Calu3 (cell line): Measurements from ENCODE around the gene CFAP45. TPM values are rescaled to one million over a fixed set of nuclear protein-coding genes. Genes with fewer than 3 reads are reported as not detected.

Experiments used
- BruUV-seq: library from RNA; stranded (reverse); fragments of 400-500 nt; replicated peaks from 2 replicates; lab custom pipeline; 2021; lab: Mats Ljungman, UMichigan
- CTCF ChIA-PET: fragments of 300-600 bp; sonication (Branson Sonifier 250); formaldehyde crosslinking; loops from one replicate; lab custom pipeline; 2022; ENCODE audit warnings: antibody characterized with exemption; lab: Charles Lee
- DNase-seq: peaks from one replicate; pipeline ENCODE4 v3.0.0; 2022
- H3K27ac Mint-ChIP-seq: one replicate; pipeline ENCODE4 v1.8.0; 2022; ENCODE audit warnings: mixed read lengths; ENCODE audit not compliant: unreplicated experiment
- H3K27me3 Mint-ChIP-seq: one replicate; pipeline ENCODE4 v1.8.0; 2022; ENCODE audit warnings: mixed read lengths; ENCODE audit not compliant: unreplicated experiment
- H3K36me3 Mint-ChIP-seq: one replicate; pipeline ENCODE4 v1.8.0; 2022; ENCODE audit warnings: mild to moderate bottlenecking, moderate library complexity, mixed read lengths; ENCODE audit not compliant: insufficient read depth, unreplicated experiment
- H3K4me1 Mint-ChIP-seq: one replicate; pipeline ENCODE4 v1.8.0; 2022; ENCODE audit warnings: mild to moderate bottlenecking, low read depth, mixed read lengths; ENCODE audit not compliant: unreplicated experiment
- H3K4me3 Mint-ChIP-seq: one replicate; pipeline ENCODE4 v1.8.0; 2022; ENCODE audit warnings: mild to moderate bottlenecking, low read depth, moderate library complexity, mixed read lengths; ENCODE audit not compliant: unreplicated experiment
- H3K9me3 Mint-ChIP-seq: one replicate; pipeline ENCODE4 v1.8.0; 2022; ENCODE audit warnings: low read depth, mixed read lengths; ENCODE audit not compliant: unreplicated experiment
- CTCF ChIP-seq: fragments of 200-600 bp; IDR thresholded peaks from one replicate; pipeline ENCODE4 v1.8.0; 2022; ENCODE audit warnings: antibody characterized with exemption; ENCODE audit not compliant: unreplicated experiment
- intact Hi-C: fragments of 100-400 bp; cut with micrococcal nuclease; formaldehyde crosslinking; loops from one replicate; pipeline ENCODE4 v1.10.0; 2022; ENCODE audit not compliant: unreplicated experiment
- total RNA-seq: library from RNA; stranded (reverse); gene quantifications from 2 replicates; pipeline ENCODE4 v1.2.3, GENCODE V29; 2022

The CFAP45 gene
- total RNA-seq, 1 experiment from 2014 or later, result 1.8 TPM

GRCh38 chr1:159856576-159856975 lies 43.4 kb downstream of the CFAP45 start:
- no TSS peak for BruUV-seq
- Mint-ChIP-seq H3K4me3 (no peak overlapping the region), H3K36me3 (peaks cover 13% of the 10 kb centered on the region), H3K27me3 (peaks cover 23% of the 10 kb centered on the region), H3K9me3 (no peaks in the 10 kb centered on the region), H3K4me1 (peaks cover 11% of the 10 kb centered on the region), H3K27ac (no peak overlapping the region)
- intact Hi-C loops, result no loop called here
- TF ChIP-seq CTCF, result no peak
- no peak for DNase-seq
- CTCF ChIA-PET, result interaction anchor here (1.0 to 1.5 kb wide), 2 partner anchors 27 to 32 kb away, joined by 3 read pairs; no protein-coding TSS in a partner anchor

- CTCF ChIA-PET, result interaction anchor here (1.0 kb wide), 1 partner anchor 26 kb away, joined by 3 read pairs; no protein-coding TSS in a partner anchor
- Mint-ChIP-seq H3K4me3 (peak overlapping the region; percentile 69), H3K27ac (peak overlapping the region; percentile 9), H3K4me1 (peaks cover 11% of the 10 kb centered on the region), H3K27me3 (peaks cover 14% of the 10 kb centered on the region), H3K36me3 (peaks cover 13% of the 10 kb centered on the region), H3K9me3 (no peaks in the 10 kb centered on the region)
- no peak for DNase-seq
- BruUV-seq, result no TSS peak
- intact Hi-C loops, result loop anchor here (2.0 kb wide), 1 partner anchor 35 kb away; no protein-coding TSS in a partner anchor
- TF ChIP-seq CTCF, result no peak
Observed at GRCh38 chr1:159855709-159856108, 44.3 kb downstream of the CFAP45 start.

- no TSS peak for BruUV-seq
- H3K27ac Mint-ChIP-seq, result peak overlapping the region; percentile 9
- H3K4me1 Mint-ChIP-seq, result peaks cover 11% of the 10 kb centered on the region
- peaks cover 4% of the 10 kb centered on the region for H3K27me3 Mint-ChIP-seq
- DNase-seq, result peak; percentile 84
- CTCF ChIA-PET, result no interaction called here
- no peaks in the 10 kb centered on the region for H3K9me3 Mint-ChIP-seq
- peak overlapping the region; percentile 69 for H3K4me3 Mint-ChIP-seq
- intact Hi-C loops, result loop anchor here (2.0 kb wide), 1 partner anchor 36 kb away; no protein-coding TSS in a partner anchor
- H3K36me3 Mint-ChIP-seq, result peaks cover 13% of the 10 kb centered on the region
- TF ChIP-seq CTCF, result no peak
Observed at GRCh38 chr1:159854693-159855192, 45.2 kb downstream of the CFAP45 start.

- intact Hi-C loops, result loop anchor here (2.0 kb wide), 1 partner anchor 37 kb away; no protein-coding TSS in a partner anchor
- no peak overlapping the region for H3K27ac Mint-ChIP-seq
- H3K4me1 Mint-ChIP-seq, result peaks cover 11% of the 10 kb centered on the region
- DNase-seq, result peak; percentile 73
- H3K9me3 Mint-ChIP-seq, result no peaks in the 10 kb centered on the region
- no peaks in the 10 kb centered on the region for H3K27me3 Mint-ChIP-seq
- peak overlapping the region; percentile 69 for H3K4me3 Mint-ChIP-seq
- TF ChIP-seq CTCF, result no peak
- H3K36me3 Mint-ChIP-seq, result peaks cover 13% of the 10 kb centered on the region
- CTCF ChIA-PET, result interaction anchor here (0.6 to 1.1 kb wide), 3 partner anchors 25 to 69 kb away, joined by 3 to 4 read pairs (median 3); no protein-coding TSS in a partner anchor
- no TSS peak for BruUV-seq
Observed at GRCh38 chr1:159854116-159854692, 45.8 kb downstream of the CFAP45 start.
